ENCODE results near the gene LMTK3.

LMTK3 gene

DNA sequence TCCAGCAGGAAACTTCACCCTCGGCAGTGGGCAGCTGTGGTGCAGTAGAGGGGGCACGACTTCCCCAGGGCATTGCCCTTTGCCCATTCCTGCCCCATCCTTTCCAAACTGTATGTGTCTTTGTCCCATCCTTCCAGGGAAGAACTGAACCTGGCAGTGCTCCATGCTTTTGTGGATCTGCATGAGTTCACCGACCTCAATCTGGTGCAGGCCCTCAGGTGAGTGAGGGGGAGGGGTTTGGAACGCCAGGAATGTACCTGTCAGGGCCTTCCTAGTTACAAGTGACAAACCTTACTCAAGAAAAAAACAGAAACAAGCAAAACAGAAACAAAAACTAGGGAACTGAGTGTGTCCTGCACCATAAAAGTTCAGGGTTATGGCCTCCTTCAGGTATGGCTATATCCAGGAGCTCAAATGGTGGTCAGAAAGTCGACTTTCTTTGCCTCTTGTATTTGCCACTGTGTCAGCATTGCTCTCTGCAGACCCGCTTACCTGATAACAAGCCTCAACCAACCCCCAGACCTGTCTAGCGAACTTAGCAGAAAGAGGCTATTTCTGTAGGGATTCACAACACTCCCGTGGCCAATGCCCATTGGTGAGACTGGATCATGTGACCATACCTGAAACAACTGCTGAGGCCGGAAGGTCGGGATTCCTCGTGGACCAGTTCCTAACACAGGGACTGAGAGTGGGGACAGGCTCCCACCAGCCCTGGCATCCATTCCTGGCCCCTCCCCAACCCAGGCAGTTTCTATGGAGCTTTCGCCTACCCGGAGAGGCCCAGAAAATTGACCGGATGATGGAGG is 38.3 kb downstream of the LMTK3 start:
- no peak for DNase-seq (ENCODE audit: extremely low spot score)
- ChIA-PET CTCF (interaction anchor here (3.5 to 3.8 kb wide), 2 partner anchors 16 to 17 kb away, joined by 20 read pairs; no protein-coding TSS in a partner anchor), POLR2A (no interaction called here)
- TF ChIP-seq, protein P1, sequence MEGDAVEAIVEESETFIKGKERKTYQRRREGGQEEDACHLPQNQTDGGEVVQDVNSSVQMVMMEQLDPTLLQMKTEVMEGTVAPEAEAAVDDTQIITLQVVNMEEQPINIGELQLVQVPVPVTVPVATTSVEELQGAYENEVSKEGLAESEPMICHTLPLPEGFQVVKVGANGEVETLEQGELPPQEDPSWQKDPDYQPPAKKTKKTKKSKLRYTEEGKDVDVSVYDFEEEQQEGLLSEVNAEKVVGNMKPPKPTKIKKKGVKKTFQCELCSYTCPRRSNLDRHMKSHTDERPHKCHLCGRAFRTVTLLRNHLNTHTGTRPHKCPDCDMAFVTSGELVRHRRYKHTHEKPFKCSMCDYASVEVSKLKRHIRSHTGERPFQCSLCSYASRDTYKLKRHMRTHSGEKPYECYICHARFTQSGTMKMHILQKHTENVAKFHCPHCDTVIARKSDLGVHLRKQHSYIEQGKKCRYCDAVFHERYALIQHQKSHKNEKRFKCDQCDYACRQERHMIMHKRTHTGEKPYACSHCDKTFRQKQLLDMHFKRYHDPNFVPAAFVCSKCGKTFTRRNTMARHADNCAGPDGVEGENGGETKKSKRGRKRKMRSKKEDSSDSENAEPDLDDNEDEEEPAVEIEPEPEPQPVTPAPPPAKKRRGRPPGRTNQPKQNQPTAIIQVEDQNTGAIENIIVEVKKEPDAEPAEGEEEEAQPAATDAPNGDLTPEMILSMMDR (IDR thresholded peaks at IDR 0.05; ENCODE audit: control extremely low read depth, extremely low read depth, low read depth, missing control alignments), result no peak

DNA sequence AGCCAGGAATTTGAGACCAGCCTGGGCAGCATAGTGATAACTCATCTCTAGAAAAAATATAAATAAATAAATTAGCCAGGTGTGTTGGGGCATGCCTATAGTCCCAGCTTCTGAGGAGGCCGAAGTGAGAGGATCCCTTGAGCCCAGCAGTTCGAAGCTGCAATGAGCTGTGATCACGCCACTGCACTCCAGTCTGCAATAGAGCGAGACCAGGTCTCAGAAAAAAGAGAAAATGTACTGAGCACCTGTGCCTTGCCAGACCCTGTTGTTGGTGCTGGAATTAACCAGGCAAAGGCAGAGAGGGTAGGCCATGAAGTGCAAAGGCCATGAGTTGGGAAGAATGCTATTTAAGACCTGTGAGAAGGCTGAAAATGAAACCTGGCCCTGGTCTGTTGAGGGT is 39.8 kb downstream of the LMTK3 start:
- TF ChIP-seq, protein P1 (IDR thresholded peaks at IDR 0.05; ENCODE audit: control extremely low read depth, extremely low read depth, low read depth, missing control alignments), result no peak
- DNase-seq (ENCODE audit: extremely low spot score), result no peak
- CTCF ChIA-PET, result interaction anchor here (3.8 kb wide), 1 partner anchor 18 kb away, joined by 20 read pairs; no protein-coding TSS in a partner anchor
- POLR2A ChIA-PET, result no interaction called here

DNA sequence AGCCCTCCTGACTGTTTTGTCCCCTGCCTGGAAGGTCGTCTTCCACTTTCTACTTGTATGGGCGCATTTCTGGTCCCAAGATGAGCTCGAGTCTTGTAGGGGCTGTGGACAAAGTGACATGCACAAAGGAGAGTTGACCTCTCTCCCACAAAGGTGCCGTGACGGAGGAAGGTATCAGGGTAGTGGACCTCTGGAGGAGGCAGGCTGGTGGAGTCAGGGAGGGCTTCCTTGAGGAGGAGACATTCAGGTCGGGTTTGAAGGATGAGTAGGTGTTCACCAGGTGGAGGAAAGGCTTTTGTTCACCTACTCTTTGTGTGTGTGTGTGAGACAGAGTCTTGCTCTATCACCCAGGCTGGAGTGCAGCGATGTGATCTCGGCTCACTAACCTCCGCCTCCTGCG is 40.8 kb downstream of the LMTK3 start:
- no peak for DNase-seq (ENCODE audit: extremely low spot score)
- CTCF ChIA-PET, result interaction anchor here (3.8 kb wide), 1 partner anchor 19 kb away, joined by 20 read pairs; no protein-coding TSS in a partner anchor
- TF ChIP-seq, protein P1 (IDR thresholded peaks at IDR 0.05; ENCODE audit: control extremely low read depth, extremely low read depth, low read depth, missing control alignments), result no peak
- POLR2A ChIA-PET, result no interaction called here

DNA sequence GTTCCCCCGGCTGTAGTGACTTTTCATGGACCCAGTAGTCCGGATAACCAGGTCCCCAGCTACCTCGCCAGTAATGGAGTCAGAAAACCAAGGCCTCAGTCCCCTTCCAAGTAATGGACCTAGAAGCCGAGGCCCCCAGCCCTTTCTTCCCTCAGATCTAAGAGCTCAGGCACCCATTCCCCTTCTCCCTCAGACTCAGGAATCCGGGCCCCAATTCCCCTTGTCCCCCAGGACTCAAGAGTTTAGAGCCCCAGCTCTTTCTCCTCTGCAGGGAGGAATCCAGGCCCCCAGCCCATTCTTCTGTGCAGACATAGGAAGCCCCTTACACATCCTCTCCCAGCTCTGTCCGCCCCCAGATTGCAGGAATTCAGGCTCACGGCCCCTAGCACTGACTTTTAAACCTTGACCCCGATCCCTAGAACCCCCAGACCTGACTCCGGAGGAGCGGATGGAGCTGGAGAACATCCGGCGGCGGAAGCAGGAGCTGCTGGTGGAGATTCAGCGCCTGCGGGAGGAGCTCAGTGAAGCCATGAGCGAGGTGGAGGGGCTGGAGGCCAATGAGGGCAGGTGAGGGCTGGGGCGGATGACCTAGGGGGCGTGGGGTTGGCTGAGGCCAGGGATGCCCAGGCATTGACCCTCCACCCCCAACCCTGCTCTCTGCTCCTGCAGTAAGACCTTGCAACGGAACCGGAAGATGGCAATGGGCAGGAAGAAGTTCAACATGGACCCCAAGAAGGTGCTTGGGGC is 41.5 kb downstream of the LMTK3 start:
- CTCF ChIA-PET, result interaction anchor here (1.0 to 3.8 kb wide), 3 partner anchors 13 to 118 kb away, joined by 4 to 20 read pairs (median 4); no protein-coding TSS in a partner anchor
- POLR2A ChIA-PET, result interaction anchor here (0.7 kb wide), 1 partner anchor 23 kb away, joined by 3 read pairs; no protein-coding TSS in a partner anchor
- TF ChIP-seq, protein P1 (IDR thresholded peaks at IDR 0.05; ENCODE audit: control extremely low read depth, extremely low read depth, low read depth, missing control alignments), result no peak
- DNase-seq (ENCODE audit: extremely low spot score), result no peak

DNA sequence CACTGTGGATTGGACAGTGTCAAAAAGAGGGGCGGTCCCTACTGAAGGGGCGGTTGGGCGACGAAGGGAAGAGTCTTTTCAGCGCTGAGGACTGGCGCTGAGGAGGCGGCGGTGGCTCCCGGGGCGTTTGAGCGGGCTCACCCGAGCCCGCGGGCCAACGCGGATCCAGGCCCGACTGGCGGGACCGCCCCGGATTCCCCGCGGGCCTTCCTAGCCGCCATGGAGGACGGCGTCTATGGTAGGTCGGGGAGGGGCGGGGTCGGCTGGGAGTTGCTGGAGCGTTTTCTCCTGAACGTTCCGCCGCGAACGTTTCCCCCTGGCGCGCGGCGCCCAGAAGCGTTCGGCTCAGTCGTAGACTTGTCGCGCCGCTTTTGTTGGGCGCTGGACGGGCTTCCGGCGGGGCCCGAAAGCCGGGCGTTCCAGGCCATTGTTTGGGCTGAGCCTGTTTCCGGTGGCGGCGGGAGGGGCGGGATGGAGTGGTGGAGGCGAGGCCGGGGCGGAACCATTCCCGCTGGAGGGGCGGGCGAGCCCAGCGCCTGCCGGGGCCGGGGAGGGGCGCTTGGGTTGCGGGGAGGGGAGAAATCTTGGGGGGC is 42.2 kb downstream of the LMTK3 start, which contains the start of gene CYTH2:
Gene CYTH2 (plus strand): TSS at position 81 of the 593 bp plus-strand sequence. CDS start 139 bp downstream, at position 220.
- ChIA-PET POLR2A (interaction anchor here (0.7 kb wide), 1 partner anchor 24 kb away, joined by 3 read pairs; no protein-coding TSS in a partner anchor), CTCF (interaction anchor here (1.0 to 3.8 kb wide), 3 partner anchors 12 to 119 kb away, joined by 4 to 20 read pairs (median 4); no protein-coding TSS in a partner anchor)
- peak; percentile 74 for DNase-seq (ENCODE audit: extremely low spot score)
- TF ChIP-seq, protein P1 (IDR thresholded peaks at IDR 0.05; ENCODE audit: control extremely low read depth, extremely low read depth, low read depth, missing control alignments), result no peak

Data from GM10248 (cell line).